Keratinocyte (primary cell): ENCODE measurements around the gene PTCHD1. TPM values are rescaled to one million over a fixed set of nuclear protein-coding genes. Genes with fewer than 3 reads are reported as not detected.

Experiments
- DNase-seq: peaks from one replicate; pipeline ENCODE4 v3.0.0-alpha.2; 2011; ENCODE audit warnings: low read depth, missing footprints, low spot score
- FAIRE-seq: peaks from 2 replicates; lab custom pipeline; 2011; peaks lifted over from hg19 to GRCh38; lab: Jason Lieb, UNC
- H2AFZ ChIP-seq: 2 replicates; pipeline ENCODE4 v1.6.0; 2012; ENCODE audit warnings: low read length, control low read depth, inconsistent platforms; ENCODE audit not compliant: control insufficient read depth
- H3K27ac ChIP-seq: 2 replicates; pipeline ENCODE4 v1.5.1; 2011; ENCODE audit warnings: low read length; ENCODE audit not compliant: control insufficient read depth, insufficient read depth
- H3K27me3 ChIP-seq: 3 replicates; pipeline ENCODE4 v1.6.0; 2011; ENCODE audit warnings: low read length; ENCODE audit not compliant: control insufficient read depth, insufficient read depth; ENCODE audit errors: extremely low read depth
- H3K36me3 ChIP-seq, 2 experiments: 2 replicates in 1 of 2; 3 replicates in 1 of 2; pipeline ENCODE4 v1.5.1; 2011; ENCODE audit warnings: low read length in 2 of 2, mild to moderate bottlenecking in 1 of 2; ENCODE audit not compliant: control insufficient read depth in 2 of 2, insufficient read depth in 2 of 2; ENCODE audit errors: extremely low read depth in 1 of 2
- H3K4me1 ChIP-seq: 3 replicates; pipeline ENCODE4 v1.5.1; 2011; ENCODE audit warnings: low read length; ENCODE audit not compliant: control insufficient read depth, insufficient read depth; ENCODE audit errors: extremely low read depth
- H3K4me2 ChIP-seq: 3 replicates; pipeline ENCODE4 v1.6.0; 2011; ENCODE audit warnings: low read depth, low read length; ENCODE audit not compliant: control insufficient read depth, insufficient read depth; ENCODE audit errors: extremely low read depth
- H3K4me3 ChIP-seq, 3 experiments: fragments of 200-600 bp in 1 of 3; sonication (generic) in 1 of 3; 2 replicates in 2 of 3; 3 replicates in 1 of 3; pipeline ENCODE4 v1.5.1; 2011 to 2016; ENCODE audit warnings: low read length in 3 of 3, mild to moderate bottlenecking in 3 of 3, control low read depth in 2 of 3, inconsistent platforms in 1 of 3, low read depth in 1 of 3, mixed read lengths in 1 of 3, mixed run types in 1 of 3, moderate library complexity in 1 of 3; ENCODE audit not compliant: control insufficient read depth in 2 of 3, insufficient read depth in 2 of 3; ENCODE audit errors: extremely low read depth in 1 of 3
- H3K79me2 ChIP-seq: 2 replicates; pipeline ENCODE4 v1.6.0; 2012; ENCODE audit warnings: low read length; ENCODE audit not compliant: control insufficient read depth, insufficient read depth
- H3K9ac ChIP-seq: 3 replicates; pipeline ENCODE4 v1.6.0; 2011; ENCODE audit warnings: low read length; ENCODE audit not compliant: control insufficient read depth, insufficient read depth; ENCODE audit errors: extremely low read depth
- H3K9me1 ChIP-seq: 3 replicates; pipeline ENCODE4 v1.6.0; 2011; ENCODE audit warnings: low read length; ENCODE audit not compliant: control insufficient read depth, insufficient read depth; ENCODE audit errors: extremely low read depth
- H3K9me3 ChIP-seq: 2 replicates; pipeline ENCODE4 v1.5.1; 2012; ENCODE audit warnings: low read depth, low read length; ENCODE audit not compliant: control insufficient read depth
- H4K20me1 ChIP-seq: 3 replicates; pipeline ENCODE4 v1.6.0; 2011; ENCODE audit warnings: low read length; ENCODE audit not compliant: control insufficient read depth, insufficient read depth; ENCODE audit errors: extremely low read depth
- CTCF ChIP-seq, 3 experiments: IDR thresholded peaks in 1 of 3; conservative IDR thresholded peaks in 1 of 3; optimal IDR thresholded peaks in 1 of 3; 2 replicates in 2 of 3; 3 replicates in 1 of 3; pipeline versions ENCODE3 to v1.5.1; 2011; ENCODE audit warnings: low read length in 3 of 3, mild to moderate bottlenecking in 3 of 3, moderate library complexity in 2 of 3, control low read depth in 1 of 3, inconsistent platforms in 1 of 3; ENCODE audit not compliant: insufficient read depth in 2 of 3; ENCODE audit errors: extremely low read depth in 1 of 3
- EZH2 ChIP-seq: IDR thresholded peaks from one replicate; pipeline ENCODE4 v1.6.1; 2012; ENCODE audit warnings: inconsistent platforms, mild to moderate bottlenecking, low read length, moderate library complexity
- dilution Hi-C: fragments of 300-500 bp; cut with MboI; formaldehyde crosslinking; loops from one replicate; pipeline ENCODE4 v1.7.0; 2020; ENCODE audit warnings: low sequenced_read_pairs; ENCODE audit not compliant: extremely low pct_ligation_motif_present
- polyA plus RNA-seq, 5 experiments: library from polyadenylated mRNA; depleted of rRNA in 3 of 5; stranded (reverse) in 3 of 5; stranded (forward) in 1 of 5; unstranded in 1 of 5; fragments of >200 nt; gene quantifications; 1 replicate in 1 of 5; 2 replicates in 3 of 5; 3 replicates in 1 of 5; pipeline versions ENCODE4 v1.2.1 to v1.2.3, GENCODE V29; 2011 to 2012; ENCODE audit warnings: missing spikeins in 2 of 5, low read depth in 1 of 5, low replicate concordance in 1 of 5

PTCHD1 gene
- polyA plus RNA-seq, 1 donor (not counting 4 experiments of a cell fraction or from before 2014, with no cell fraction given): not detected

GRCh38 chrX:23386260-23386659 is 51.6 kb downstream of the PTCHD1 start:
- dilution Hi-C loops: no loop called here
- no peak for TF ChIP-seq CTCF (optimal IDR thresholded peaks at IDR 0.05 in 1 of 3, IDR thresholded peaks at IDR 0.05 in 1 of 3, conservative IDR thresholded peaks at IDR 0.05 in 1 of 3; ENCODE audit: extremely low read depth in 1 of 3, insufficient read depth in 2 of 3, low read length in 3 of 3)
- no peak for TF ChIP-seq EZH2
- Histone ChIP-seq H3K79me2 (no peaks in the 10 kb centered on the region), H2AFZ (no peak overlapping the region), H3K4me3 (no peak overlapping the region), H4K20me1 (no peaks in the 10 kb centered on the region), H3K27me3 (no peaks in the 10 kb centered on the region), H3K4me2 (no peak overlapping the region), H3K4me1 (no peaks in the 10 kb centered on the region), H3K27ac (no peak overlapping the region), H3K9ac (no peak overlapping the region), H3K9me3 (no peaks in the 10 kb centered on the region), H3K9me1 (no peaks in the 10 kb centered on the region), H3K36me3 (no peaks in the 10 kb centered on the region)
- DNase-seq (no peak), FAIRE-seq (no peak)

GRCh38 chrX:23386726-23387125 is 52.1 kb downstream of the PTCHD1 start:
- no peaks in the 10 kb centered on the region for H3K9me1 ChIP-seq
- H3K4me1 ChIP-seq: no peaks in the 10 kb centered on the region
- no peak overlapping the region for H2AFZ ChIP-seq
- no peak overlapping the region for H3K27ac ChIP-seq
- no peaks in the 10 kb centered on the region for H3K36me3 ChIP-seq
- no peak for FAIRE-seq
- H3K4me2 ChIP-seq: no peak overlapping the region
- DNase-seq: no peak
- H3K27me3 ChIP-seq: no peaks in the 10 kb centered on the region
- no peak overlapping the region for H3K4me3 ChIP-seq
- H4K20me1 ChIP-seq: no peaks in the 10 kb centered on the region
- no peak overlapping the region for H3K9ac ChIP-seq
- dilution Hi-C loops: no loop called here
- H3K9me3 ChIP-seq: no peaks in the 10 kb centered on the region
- H3K79me2 ChIP-seq: no peaks in the 10 kb centered on the region
- TF ChIP-seq EZH2: no peak
- TF ChIP-seq CTCF (optimal IDR thresholded peaks at IDR 0.05 in 1 of 3, IDR thresholded peaks at IDR 0.05 in 1 of 3, conservative IDR thresholded peaks at IDR 0.05 in 1 of 3; ENCODE audit: extremely low read depth in 1 of 3, insufficient read depth in 2 of 3, low read length in 3 of 3): no peak
